Measurements from ENCODE around the gene MED12L.

DNA sequence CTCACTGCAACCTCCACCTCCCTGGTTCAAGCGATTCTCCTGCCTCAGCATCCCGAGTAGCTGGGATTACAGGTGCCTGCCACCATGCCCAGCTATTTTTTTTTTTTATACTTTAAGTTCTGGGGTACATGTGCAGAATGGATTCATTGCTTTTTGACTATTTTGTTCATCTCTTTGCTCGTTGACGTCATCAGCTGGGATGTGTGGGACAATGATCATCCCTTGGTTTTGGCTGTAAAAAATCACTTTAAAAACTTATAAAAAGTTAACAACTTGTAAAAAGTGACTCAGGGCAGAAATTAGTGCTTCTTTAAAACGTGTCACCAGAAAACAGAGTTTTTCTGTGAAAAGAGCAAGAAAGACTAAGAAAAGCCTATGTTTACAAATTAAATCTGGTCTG is 337.6 kb downstream of the MED12L start:
- no peak for TF ChIP-seq HMGN3 (IDR thresholded peaks at IDR 0.05; ENCODE audit: borderline replicate concordance, extremely low read depth, insufficient read length, low read depth, low read length)
- no peak for TF ChIP-seq POLR2A (conservative IDR thresholded peaks at IDR 0.05)
- no peak for TF ChIP-seq ZNF830 (CRISPR knock-in tag; IDR thresholded peaks at IDR 0.05)

Measured in K562 (cell line).